ENCODE measurements around the gene FAM83D. TPM values are rescaled to one million over a fixed set of nuclear protein-coding genes. Genes with fewer than 3 reads are reported as not detected.

The FAM83D gene
- total RNA-seq, 1 experiment from 2014 or later, result 66.9 TPM

GRCh38 chr20:38885357-38885756, 40.9 kb upstream of the FAM83D start (continued):
- TF ChIP-seq AFF4 (CRISPR knock-in tag; IDR thresholded peaks at IDR 0.05; ENCODE audit: borderline replicate concordance), result no peak
- TF ChIP-seq HMGA2 (CRISPR knock-in tag; IDR thresholded peaks at IDR 0.05), result no peak
- no peak for TF ChIP-seq E2F5 (CRISPR knock-in tag; IDR thresholded peaks at IDR 0.05)
- no peak for TF ChIP-seq MXD4 (CRISPR knock-in tag; IDR thresholded peaks at IDR 0.05; ENCODE audit: borderline replicate concordance)

- H3K36me3 Mint-ChIP-seq, result no peaks in the 10 kb centered on the region
- H3K9me3 Mint-ChIP-seq, result no peaks in the 10 kb centered on the region
- ChIA-PET CTCF (interaction anchor here (1.0 kb wide), 1 partner anchor 38 kb away, joined by 3 read pairs; the partner anchor contains the start of gene FAM83D), POLR2A (interaction anchor here (0.6 kb wide), 1 partner anchor 39 kb away, joined by 3 read pairs; no protein-coding TSS in a partner anchor)
- no peak overlapping the region for H3K4me3 Mint-ChIP-seq
- peaks cover 13% of the 10 kb centered on the region for H3K4me1 Mint-ChIP-seq
- no peak overlapping the region for H3K27ac Mint-ChIP-seq
- DNase-seq (ENCODE audit: low spot score) (no peak), ATAC-seq (no peak)
- H3K27me3 Mint-ChIP-seq (ENCODE audit: low read depth), result no peaks in the 10 kb centered on the region
- TF ChIP-seq ZNF121 (CRISPR knock-in tag; IDR thresholded peaks at IDR 0.05), result no peak
- TF ChIP-seq NFYB (CRISPR knock-in tag; conservative IDR thresholded peaks at IDR 0.05; ENCODE audit: low read depth), result no peak
- TF ChIP-seq ZNF232 (CRISPR knock-in tag; IDR thresholded peaks at IDR 0.05), result no peak
- TF ChIP-seq TCF7 (CRISPR knock-in tag; IDR thresholded peaks at IDR 0.05; ENCODE audit: low read depth), result no peak
- no peak for TF ChIP-seq ATF2 (CRISPR knock-in tag; IDR thresholded peaks at IDR 0.05; ENCODE audit: borderline replicate concordance, low read depth)
- TF ChIP-seq ZNF532 (CRISPR knock-in tag; IDR thresholded peaks at IDR 0.05; ENCODE audit: borderline replicate concordance), result no peak
- no peak for TF ChIP-seq TEAD4 (CRISPR knock-in tag; IDR thresholded peaks at IDR 0.05)
- TF ChIP-seq EMX1 (CRISPR knock-in tag; IDR thresholded peaks at IDR 0.05), result no peak
- TF ChIP-seq TEAD1 (CRISPR knock-in tag; IDR thresholded peaks at IDR 0.05), result no peak
- no peak for TF ChIP-seq AFF4 (CRISPR knock-in tag; IDR thresholded peaks at IDR 0.05; ENCODE audit: borderline replicate concordance)
- no peak for TF ChIP-seq MYBL2 (CRISPR knock-in tag; IDR thresholded peaks at IDR 0.05)
- TF ChIP-seq ESRRA (CRISPR knock-in tag; IDR thresholded peaks at IDR 0.05; ENCODE audit: borderline replicate concordance), result no peak
- TF ChIP-seq USF1 (CRISPR knock-in tag; IDR thresholded peaks at IDR 0.05), result no peak
- TF ChIP-seq ZNF396 (CRISPR knock-in tag; IDR thresholded peaks at IDR 0.05; ENCODE audit: borderline replicate concordance), result no peak
- TF ChIP-seq E2F4 (CRISPR knock-in tag; IDR thresholded peaks at IDR 0.05; ENCODE audit: borderline replicate concordance, low read depth), result no peak
Observed at GRCh38 chr20:38888059-38888831, 38.0 kb upstream of the FAM83D start.
